Neural crest cell (in vitro differentiated cells): Measurements from ENCODE around the gene ENTR1. TPM values are rescaled to one million over a fixed set of nuclear protein-coding genes. Genes with fewer than 3 reads are reported as not detected.
A peak's percentile ranks its signal among the peaks of the same experiment; 100 is the strongest.
"Not testable (repeated sequence)": the region's sequence is repeated elsewhere in the genome, so short reads cannot be mapped to it uniquely, and the experiment has no call there.

Experiments
- DNase-seq: peaks from one replicate; pipeline ENCODE4 v3.0.0; 2021; ENCODE audit warnings: low read depth, mixed read lengths, low spot score
- H3K27ac Mint-ChIP-seq: one replicate; pipeline ENCODE4 v1.8.0; 2021; ENCODE audit warnings: mild to moderate bottlenecking, mixed read lengths; ENCODE audit not compliant: unreplicated experiment
- H3K27me3 Mint-ChIP-seq: 2 replicates; pipeline ENCODE4 v1.8.0; 2021; ENCODE audit warnings: low read depth, mild to moderate bottlenecking, mixed read lengths
- H3K36me3 Mint-ChIP-seq: 2 replicates; pipeline ENCODE4 v1.8.0; 2021; ENCODE audit warnings: low read depth, mild to moderate bottlenecking, mixed read lengths
- H3K4me1 Mint-ChIP-seq: 2 replicates; pipeline ENCODE4 v1.8.0; 2021; ENCODE audit warnings: mixed read lengths
- H3K4me3 Mint-ChIP-seq: one replicate; pipeline ENCODE4 v1.8.0; 2021; ENCODE audit warnings: mild to moderate bottlenecking, mixed read lengths
- H3K9me3 Mint-ChIP-seq: 2 replicates; pipeline ENCODE4 v1.8.0; 2021; ENCODE audit warnings: mixed read lengths
- CTCF ChIP-seq: fragments of 200-600 bp; sonication (generic); conservative IDR thresholded peaks from 2 replicates; pipeline ENCODE4 v1.5.0; 2021; ENCODE audit warnings: antibody characterized with exemption, mild to moderate bottlenecking
- total RNA-seq: library from RNA; stranded (reverse); gene quantifications from 2 replicates; pipeline ENCODE4 v1.2.1, GENCODE V29; 2021

The ENTR1 gene
- total RNA-seq, 1 donor from 2014 or later = 89.3 TPM

GRCh38 chr9:136429075-136429628 lies 18.7 kb upstream of the ENTR1 start:
- peak overlapping the region; percentile 31 for H3K4me3 Mint-ChIP-seq
- TF ChIP-seq CTCF = no peak
- H3K4me1 Mint-ChIP-seq = no peaks in the 10 kb centered on the region
- no peaks in the 10 kb centered on the region for H3K27me3 Mint-ChIP-seq
- no peaks in the 10 kb centered on the region for H3K9me3 Mint-ChIP-seq
- no peak for DNase-seq
- H3K27ac Mint-ChIP-seq = no peak overlapping the region
- peaks cover 3% of the 10 kb centered on the region for H3K36me3 Mint-ChIP-seq

- Mint-ChIP-seq H3K4me1 (no peaks in the 10 kb centered on the region), H3K27ac (no peak overlapping the region), H3K27me3 (no peaks in the 10 kb centered on the region), H3K36me3 (peaks cover 5% of the 10 kb centered on the region), H3K4me3 (peak overlapping the region; percentile 47), H3K9me3 (no peaks in the 10 kb centered on the region)
- TF ChIP-seq CTCF = no peak
- no peak for DNase-seq
These were observed 16.4 kb upstream of the ENTR1 start for GRCh38 chr9:136426787-136427186.

- H3K9me3 Mint-ChIP-seq, H3K36me3 Mint-ChIP-seq, H3K4me1 Mint-ChIP-seq, DNase-seq, H3K27me3 Mint-ChIP-seq: not testable (repeated sequence)
- Mint-ChIP-seq H3K27ac (peak overlapping the region; percentile 35), H3K4me3 (peak overlapping the region; percentile 31)
These were observed 15.0 kb upstream of the ENTR1 start for GRCh38 chr9:136425367-136425766.

- H3K27ac Mint-ChIP-seq = peak overlapping the region; percentile 35
- peaks cover 5% of the 10 kb centered on the region for H3K36me3 Mint-ChIP-seq
- no peak for TF ChIP-seq CTCF
- no peaks in the 10 kb centered on the region for H3K27me3 Mint-ChIP-seq
- no peaks in the 10 kb centered on the region for H3K4me1 Mint-ChIP-seq
- DNase-seq = no peak
- H3K9me3 Mint-ChIP-seq = no peaks in the 10 kb centered on the region
- H3K4me3 Mint-ChIP-seq = peak overlapping the region; percentile 31
These were observed 14.4 kb upstream of the ENTR1 start for GRCh38 chr9:136424750-136425362.

GRCh38 chr9:136423432-136424146 lies 13.2 kb upstream of the ENTR1 start:
- DNase-seq = no peak
- peaks cover 9% of the 10 kb centered on the region for H3K36me3 Mint-ChIP-seq
- H3K27me3 Mint-ChIP-seq = no peaks in the 10 kb centered on the region
- H3K4me3 Mint-ChIP-seq = no peak overlapping the region
- H3K9me3 Mint-ChIP-seq = no peaks in the 10 kb centered on the region
- no peaks in the 10 kb centered on the region for H3K4me1 Mint-ChIP-seq
- no peak overlapping the region for H3K27ac Mint-ChIP-seq
- no peak for TF ChIP-seq CTCF

- no peaks in the 10 kb centered on the region for H3K9me3 Mint-ChIP-seq
- peaks cover 9% of the 10 kb centered on the region for H3K36me3 Mint-ChIP-seq
- no peaks in the 10 kb centered on the region for H3K4me1 Mint-ChIP-seq
- TF ChIP-seq CTCF = no peak
- no peak for DNase-seq
- H3K27me3 Mint-ChIP-seq = no peaks in the 10 kb centered on the region
- no peak overlapping the region for H3K27ac Mint-ChIP-seq
- no peak overlapping the region for H3K4me3 Mint-ChIP-seq
These were observed 12.5 kb upstream of the ENTR1 start for GRCh38 chr9:136422876-136423275.
